Measurements from ENCODE around the gene CNPY1.

DNA sequence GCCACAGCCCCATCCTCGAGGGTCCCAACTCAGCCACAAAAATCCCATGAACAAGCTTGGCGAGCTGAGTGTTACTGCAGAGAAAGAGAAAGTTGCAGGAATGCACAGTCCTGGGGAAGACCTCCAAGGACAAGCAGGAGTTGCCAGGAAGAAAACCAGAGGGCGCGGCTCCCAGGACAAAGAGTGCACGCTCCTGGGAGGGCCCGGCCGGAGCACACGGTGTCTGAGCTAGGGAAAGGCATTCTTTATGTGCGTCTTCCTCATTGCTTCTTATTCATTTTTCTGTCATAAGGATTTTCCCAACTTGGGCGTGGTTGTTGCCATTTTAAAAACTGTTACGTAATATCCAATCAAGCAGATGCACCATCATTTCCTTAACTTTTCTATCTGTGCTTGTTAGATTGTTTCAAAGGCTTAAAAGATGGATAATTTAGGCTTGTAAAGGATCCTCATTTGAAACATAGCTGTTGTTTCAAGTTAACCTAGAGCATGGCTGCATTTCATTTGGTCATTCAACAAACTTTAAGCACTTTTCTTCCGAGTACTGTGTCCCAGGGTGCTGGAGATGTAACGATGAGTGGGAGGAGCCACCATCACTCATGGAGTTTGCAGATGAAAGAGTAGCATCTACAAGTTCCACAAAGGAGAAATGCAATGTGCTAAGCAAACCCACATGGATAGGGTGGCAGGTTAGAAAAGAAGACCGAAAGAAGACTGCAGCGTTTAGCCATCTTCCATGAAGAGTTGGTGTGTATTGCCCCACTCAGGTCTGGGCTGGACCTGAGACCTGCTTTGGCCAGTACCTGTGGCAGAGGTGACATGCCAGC is 5.6 kb upstream of the CNPY1 start:
- TF ChIP-seq POLR2A (IDR thresholded peaks at IDR 0.05) (no peak), EP300 (IDR thresholded peaks at IDR 0.05) (no peak), POLR2AphosphoS5 (IDR thresholded peaks at IDR 0.05) (no peak)
- TF ChIP-seq, protein P1, sequence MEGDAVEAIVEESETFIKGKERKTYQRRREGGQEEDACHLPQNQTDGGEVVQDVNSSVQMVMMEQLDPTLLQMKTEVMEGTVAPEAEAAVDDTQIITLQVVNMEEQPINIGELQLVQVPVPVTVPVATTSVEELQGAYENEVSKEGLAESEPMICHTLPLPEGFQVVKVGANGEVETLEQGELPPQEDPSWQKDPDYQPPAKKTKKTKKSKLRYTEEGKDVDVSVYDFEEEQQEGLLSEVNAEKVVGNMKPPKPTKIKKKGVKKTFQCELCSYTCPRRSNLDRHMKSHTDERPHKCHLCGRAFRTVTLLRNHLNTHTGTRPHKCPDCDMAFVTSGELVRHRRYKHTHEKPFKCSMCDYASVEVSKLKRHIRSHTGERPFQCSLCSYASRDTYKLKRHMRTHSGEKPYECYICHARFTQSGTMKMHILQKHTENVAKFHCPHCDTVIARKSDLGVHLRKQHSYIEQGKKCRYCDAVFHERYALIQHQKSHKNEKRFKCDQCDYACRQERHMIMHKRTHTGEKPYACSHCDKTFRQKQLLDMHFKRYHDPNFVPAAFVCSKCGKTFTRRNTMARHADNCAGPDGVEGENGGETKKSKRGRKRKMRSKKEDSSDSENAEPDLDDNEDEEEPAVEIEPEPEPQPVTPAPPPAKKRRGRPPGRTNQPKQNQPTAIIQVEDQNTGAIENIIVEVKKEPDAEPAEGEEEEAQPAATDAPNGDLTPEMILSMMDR (IDR thresholded peaks at IDR 0.05), result no peak
